ENCODE results near the gene MAPT.

Gene MAPT

DNA sequence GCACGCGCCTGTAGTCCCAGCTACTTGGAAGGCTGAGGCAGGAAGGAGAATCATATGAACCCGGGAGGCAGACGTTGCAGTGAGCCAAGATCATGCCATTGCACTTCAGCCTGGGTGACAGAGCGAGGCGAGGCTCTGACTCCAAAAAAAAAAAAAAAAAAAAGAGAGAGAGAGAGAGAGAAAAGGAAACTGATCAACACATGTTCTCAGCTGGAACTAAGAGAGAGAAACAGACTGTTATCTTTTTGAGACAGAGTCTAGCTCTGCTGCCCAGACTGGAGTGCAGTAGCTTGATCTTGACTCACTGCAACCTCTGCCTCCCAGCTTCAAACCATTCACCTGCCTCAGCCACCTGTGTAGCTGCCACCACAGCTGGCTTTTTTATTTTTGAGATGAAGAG lies 165.1 kb downstream of the MAPT start:
- no peak for DNase-seq (ENCODE audit: low read depth)

DNA sequence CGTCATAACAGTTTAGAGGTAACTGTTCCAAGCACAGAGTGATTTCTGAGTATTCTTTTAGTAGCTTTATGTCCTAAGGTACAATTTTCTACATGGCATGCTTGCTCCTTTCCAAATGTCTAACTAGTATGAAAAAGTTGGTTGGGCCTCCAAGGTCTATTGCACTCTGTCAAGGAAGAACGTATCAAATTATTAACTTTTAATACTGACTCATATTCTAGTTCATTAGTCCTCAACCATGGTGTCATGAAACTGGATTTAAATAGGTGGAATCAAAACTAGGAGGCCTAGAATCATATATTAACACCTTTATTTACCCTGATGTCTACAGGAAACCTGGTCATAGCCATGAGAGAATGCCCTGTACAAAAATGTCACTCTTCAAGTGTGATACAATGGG lies 166.1 kb downstream of the MAPT start:
- no peak for DNase-seq (ENCODE audit: low read depth)

DNA sequence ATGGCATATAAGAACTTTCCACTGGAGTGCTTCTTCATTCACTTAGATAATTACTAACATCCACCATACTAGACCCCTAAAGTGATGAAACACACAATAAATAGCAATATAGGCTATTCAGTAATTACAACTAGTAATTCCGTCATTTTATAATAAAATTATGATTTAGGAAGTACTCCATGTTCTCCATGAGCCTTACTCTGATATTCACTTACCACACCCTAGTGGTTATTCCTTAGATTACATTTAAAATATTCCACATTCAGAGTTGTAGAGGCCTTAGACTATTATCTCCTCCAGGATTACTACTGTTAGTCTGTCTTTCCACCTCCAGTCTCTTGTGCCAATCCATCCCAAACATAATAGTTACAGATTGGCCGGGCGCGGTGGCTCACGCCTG lies 167.1 kb downstream of the MAPT start:
- no peak for DNase-seq (ENCODE audit: low read depth)

DNA sequence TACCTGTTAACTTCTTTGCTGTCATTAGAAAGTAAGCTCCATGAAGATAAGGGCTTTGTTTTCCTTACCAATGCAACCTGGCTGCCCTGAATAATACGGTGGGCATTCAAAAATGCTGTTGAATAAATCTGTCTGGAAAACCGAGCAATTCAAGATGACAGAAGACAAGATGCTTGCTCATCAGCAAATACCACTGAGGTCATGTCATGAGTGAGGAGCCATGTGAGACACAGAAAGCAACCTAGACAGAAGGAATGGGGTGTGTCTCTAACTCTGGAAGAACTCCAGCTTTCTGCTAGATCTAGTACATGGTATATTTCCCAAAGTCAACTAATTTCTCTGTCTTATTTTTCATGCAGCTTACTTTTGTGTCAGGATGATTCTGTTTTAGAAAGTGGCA lies 168.9 kb downstream of the MAPT start:
- no peak for DNase-seq (ENCODE audit: low read depth)

DNA sequence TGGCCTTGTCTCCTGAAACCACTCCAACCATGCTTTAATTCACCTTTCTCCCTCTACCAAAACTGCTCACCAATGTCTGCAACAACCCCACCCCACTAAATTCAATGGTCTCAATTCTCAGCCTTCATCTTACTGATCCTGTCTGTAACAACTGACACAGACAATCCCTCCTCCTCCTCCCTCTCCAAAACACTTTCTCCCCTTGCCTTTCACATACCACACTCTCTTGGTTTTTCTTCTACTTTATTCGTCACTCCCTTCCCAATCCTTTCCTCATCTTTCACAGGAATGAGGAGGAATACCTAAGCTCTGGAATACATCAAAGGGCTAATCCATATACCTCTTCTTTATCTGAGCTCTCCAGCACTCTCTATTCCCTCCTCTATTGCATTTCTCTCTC lies 170.1 kb downstream of the MAPT start:
- DNase-seq (ENCODE audit: low read depth) = no peak

DNA sequence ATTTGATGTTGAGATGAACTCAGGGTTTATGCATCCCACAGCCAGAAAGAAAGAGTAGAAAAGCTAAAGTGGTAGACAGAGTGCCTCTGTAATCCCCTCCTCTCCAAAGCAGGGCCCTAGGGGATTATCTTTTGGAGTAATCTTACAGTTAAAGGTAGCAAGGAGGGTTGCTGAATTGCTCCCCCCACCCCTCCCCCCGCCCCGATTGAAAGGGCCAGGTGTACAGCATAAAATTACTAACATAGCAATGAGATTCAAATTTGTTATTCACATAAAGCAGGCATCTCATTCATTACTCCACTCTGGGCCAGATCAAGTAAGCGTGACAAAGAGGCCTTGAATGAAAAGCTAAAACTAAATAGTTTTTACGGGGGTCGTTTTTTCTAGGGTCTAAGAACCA lies 177.4 kb downstream of the MAPT start:
- DNase-seq (ENCODE audit: low read depth) = no peak

DNA sequence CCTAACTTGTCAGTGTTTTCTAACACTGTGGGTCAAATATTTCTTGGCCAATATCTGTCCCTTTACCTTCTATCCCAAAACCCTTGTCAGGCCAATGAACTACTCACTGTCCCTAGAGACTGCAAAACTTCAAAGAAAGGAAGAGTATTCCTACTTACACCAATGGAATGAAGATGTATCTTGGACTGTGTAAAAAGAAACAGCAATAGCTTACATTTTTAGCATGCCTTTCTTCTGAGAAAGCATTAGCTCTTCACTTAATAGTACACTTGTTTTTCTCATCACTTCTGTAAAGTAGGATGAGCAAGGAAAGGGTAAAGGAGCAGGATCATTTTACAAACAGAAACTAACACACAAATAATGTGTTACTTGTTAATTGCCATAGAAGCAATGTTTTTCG lies 178.6 kb downstream of the MAPT start:
- no peak for DNase-seq (ENCODE audit: low read depth)

DNA sequence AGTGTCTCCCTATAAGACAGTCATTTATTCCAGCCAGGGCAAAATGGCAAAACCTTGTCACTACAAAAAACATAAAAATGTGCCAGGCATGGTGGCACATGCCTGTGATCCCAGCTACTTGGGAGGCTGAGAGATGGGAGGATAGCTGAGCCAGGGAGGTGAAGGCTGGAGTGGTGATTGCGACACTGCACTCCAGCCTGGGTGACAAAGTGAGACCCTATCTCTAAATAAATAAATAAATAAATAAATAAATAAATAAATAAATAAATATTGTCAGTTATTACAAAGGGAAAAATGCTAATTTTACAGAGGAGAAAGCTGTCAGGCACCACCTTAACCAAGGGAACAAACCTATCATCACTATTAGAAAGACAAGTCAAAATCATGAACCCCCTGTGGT lies 180.2 kb downstream of the MAPT start:
- no peak for DNase-seq (ENCODE audit: low read depth)

Data from activated T-cell treated with anti-CD3 and anti-CD28 coated beads for 48 hours (primary cell).